GM12801 (cell line): ENCODE results near the gene EIF1.

Experiments used
- CTCF ChIP-seq: IDR thresholded peaks from one replicate; pipeline ENCODE4 v1.5.1; 2011; ENCODE audit warnings: control low read depth; ENCODE audit not compliant: insufficient read length; ENCODE audit errors: extremely low read depth

The EIF1 gene

GRCh38 chr17:41737680-41738023 lies 49.0 kb downstream of the EIF1 start:
- no peak for TF ChIP-seq CTCF

DNA sequence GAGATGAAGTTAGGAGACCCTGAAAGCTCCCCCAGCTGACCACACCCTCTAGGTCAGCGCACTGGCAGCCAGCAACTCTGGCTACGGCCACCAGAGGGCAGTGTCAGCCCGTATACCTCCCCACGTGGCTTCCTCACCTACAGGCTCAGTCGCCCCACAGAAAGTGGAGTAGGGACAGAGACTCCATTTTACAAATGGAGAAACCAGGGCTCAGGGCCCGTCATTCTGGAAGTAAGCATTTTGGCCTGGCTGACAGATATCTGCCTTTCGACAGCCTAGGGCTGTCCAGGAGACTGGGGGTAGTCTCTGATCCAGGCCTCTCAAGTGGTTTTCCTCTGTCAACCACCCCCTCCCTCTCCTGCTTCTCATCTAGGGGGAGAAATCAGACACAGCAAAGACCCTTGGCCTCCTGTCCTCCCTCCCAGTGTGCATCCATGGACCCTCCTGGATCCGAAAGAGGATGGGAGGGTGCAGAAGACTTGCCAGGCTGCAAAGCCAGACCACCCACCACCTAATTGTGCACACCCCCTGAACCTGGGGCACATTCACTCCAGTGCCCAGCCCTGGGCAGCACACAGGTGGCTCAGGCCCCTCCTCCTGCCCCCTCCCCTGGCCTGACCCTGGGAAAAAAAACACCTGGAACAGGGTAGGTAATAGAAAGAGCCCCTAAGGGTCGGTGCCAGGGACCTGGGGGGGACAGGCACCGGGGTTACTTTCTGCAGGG lies 49.6 kb downstream of the EIF1 start:
- TF ChIP-seq CTCF, result peak; percentile 58

- no peak for TF ChIP-seq CTCF
Measured at GRCh38 chr17:41738801-41739112, 50.1 kb downstream of the EIF1 start.

DNA sequence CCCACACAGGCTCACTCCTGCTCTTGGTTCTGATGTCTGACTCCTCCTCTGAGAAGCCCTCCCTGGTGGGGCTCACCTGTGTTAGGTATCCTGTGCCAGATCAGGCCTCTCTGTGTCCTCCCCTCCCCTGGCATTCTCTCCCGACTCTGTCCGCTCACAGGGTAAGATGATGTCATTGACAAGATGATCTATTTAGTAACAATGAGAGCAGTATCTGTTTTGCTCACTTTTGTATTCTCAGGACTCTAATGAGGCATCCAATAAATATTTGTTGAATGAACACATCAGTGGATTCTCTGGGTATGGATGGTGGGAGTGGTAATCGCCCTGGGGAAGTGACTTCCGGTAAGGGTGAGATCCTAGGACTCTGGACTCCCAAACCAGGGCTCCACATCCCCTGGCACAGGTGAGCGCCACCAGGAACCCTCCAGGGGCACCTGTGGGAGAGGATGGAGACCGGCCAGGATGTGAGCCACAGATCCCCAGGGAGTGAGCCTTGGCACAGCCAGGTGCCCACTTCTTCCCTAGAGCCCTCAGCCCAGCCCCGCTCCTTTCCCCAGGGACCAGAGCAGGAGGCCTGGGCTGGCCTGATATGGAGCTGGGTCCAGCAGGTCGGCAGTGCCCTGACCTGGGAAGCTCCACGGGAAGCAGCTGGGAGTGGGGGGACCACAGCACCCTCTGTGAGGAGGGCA lies 51.1 kb downstream of the EIF1 start:
- no peak for TF ChIP-seq CTCF

GRCh38 chr17:41740506-41740905 lies 51.8 kb downstream of the EIF1 start:
- TF ChIP-seq CTCF, result no peak

- no peak for TF ChIP-seq CTCF
Measured at GRCh38 chr17:41741709-41742108, 53.0 kb downstream of the EIF1 start.
